H1 (cell line): ENCODE data around the gene SLC12A4. TPM values are rescaled to one million over a fixed set of nuclear protein-coding genes. Genes with fewer than 3 reads are reported as not detected.

Experiments
- CTCF ChIA-PET: fragments of 300-600 bp; sonication (Branson Sonifier 250); formaldehyde crosslinking; loops from one replicate; lab custom pipeline; 2021; ENCODE audit not compliant: partially characterized antibody; lab: Charles Lee
- POLR2A ChIA-PET: fragments of 300-600 bp; sonication (Branson Sonifier 250); formaldehyde crosslinking; loops from one replicate; lab custom pipeline; 2021; ENCODE audit warnings: inconsistent platforms; ENCODE audit not compliant: partially characterized antibody; lab: Charles Lee
- DNase-seq, 2 experiments: peaks; one replicate each; pipeline versions ENCODE4 v3.0.0 to v3.0.0-alpha.2; 2010 to 2022; ENCODE audit warnings: low spot score in 2 of 2, low read depth in 1 of 2, mixed read lengths in 1 of 2
- FAIRE-seq: peaks from 2 replicates; lab custom pipeline; 2011; peaks lifted over from hg19 to GRCh38; lab: Jason Lieb, UNC
- H2AFZ ChIP-seq: 2 replicates; pipeline ENCODE4 v1.8.1; 2012; ENCODE audit warnings: low read length, inconsistent platforms
- H2AK5ac ChIP-seq: 2 replicates; pipeline ENCODE4 v1.6.1; 2013; ENCODE audit warnings: low read depth, low read length
- H2BK120ac ChIP-seq: replicated peaks from 2 replicates; pipeline ENCODE3; 2013; ENCODE audit warnings: low read depth, low read length, inconsistent platforms
- H2BK12ac ChIP-seq: 2 replicates; pipeline ENCODE4 v1.6.1; 2013; ENCODE audit warnings: low read depth, low read length
- H2BK15ac ChIP-seq: 2 replicates; pipeline ENCODE4 v1.6.1; 2013; ENCODE audit warnings: low read length
- H2BK20ac ChIP-seq: 2 replicates; pipeline ENCODE4 v1.6.1; 2013; ENCODE audit warnings: low read length
- H2BK5ac ChIP-seq: 2 replicates; pipeline ENCODE4 v1.6.1; 2013; ENCODE audit warnings: low read depth, low read length
- H3K14ac ChIP-seq: 2 replicates; pipeline ENCODE4 v1.6.1; 2013; ENCODE audit warnings: inconsistent platforms; ENCODE audit not compliant: insufficient read length
- H3K18ac ChIP-seq: 2 replicates; pipeline ENCODE4 v1.6.1; 2013; ENCODE audit warnings: low read length; ENCODE audit errors: extremely low read depth
- H3K23ac ChIP-seq: 2 replicates; pipeline ENCODE4 v1.6.1; 2013; ENCODE audit warnings: inconsistent platforms; ENCODE audit not compliant: insufficient read length
- H3K23me2 ChIP-seq: 2 replicates; pipeline ENCODE4 v1.6.1; 2013; ENCODE audit warnings: low read depth, low read length
- H3K27ac ChIP-seq: 2 replicates; pipeline ENCODE4 v1.6.1; 2011; ENCODE audit warnings: low read depth, low read length, inconsistent platforms
- H3K27me3 ChIP-seq, 4 experiments: replicated peaks in 1 of 4; 1 replicate in 1 of 4; 2 replicates in 3 of 4; pipeline versions ENCODE4 v1.6.1 to v1.8.1; 2011 to 2013; ENCODE audit warnings: low read length in 3 of 4, mild to moderate bottlenecking in 3 of 4, inconsistent platforms in 2 of 4, mixed read lengths in 2 of 4, moderate library complexity in 1 of 4; ENCODE audit not compliant: control insufficient read depth in 3 of 4, insufficient read depth in 3 of 4; ENCODE audit errors: extremely low read depth in 1 of 4
- H3K36me3 ChIP-seq, 4 experiments: 2 replicates each; pipeline versions ENCODE4 v1.6.1 to v1.8.1; 2011 to 2013; ENCODE audit warnings: mild to moderate bottlenecking in 4 of 4, low read length in 3 of 4, moderate library complexity in 2 of 4, control low read depth in 1 of 4, inconsistent platforms in 1 of 4; ENCODE audit not compliant: insufficient read depth in 4 of 4, control insufficient read depth in 2 of 4
- H3K4ac ChIP-seq: replicated peaks from 2 replicates; pipeline ENCODE3; 2013; ENCODE audit warnings: low read length, low read depth, mixed read lengths, inconsistent platforms; ENCODE audit not compliant: insufficient read length
- H3K4me1 ChIP-seq, 4 experiments: replicated peaks in 1 of 4; 1 replicate in 1 of 4; 2 replicates in 3 of 4; pipeline versions ENCODE4 v1.6.1 to v1.8.1; 2011 to 2013; ENCODE audit warnings: low read length in 3 of 4, inconsistent platforms in 2 of 4, mixed read lengths in 1 of 4; ENCODE audit not compliant: insufficient read depth in 4 of 4, control insufficient read depth in 3 of 4
- H3K4me2 ChIP-seq, 2 experiments: 2 replicates each; pipeline versions ENCODE4 v1.6.1 to v1.8.1; 2011 to 2013; ENCODE audit warnings: low read depth in 2 of 2, low read length in 2 of 2, control low read depth in 1 of 2, inconsistent platforms in 1 of 2, mild to moderate bottlenecking in 1 of 2; ENCODE audit not compliant: insufficient read depth in 1 of 2
- H3K4me3 ChIP-seq, 4 experiments: fragments of 200-600, 300-600 bp in 1 of 4; sonication (generic), shearing (Covaris generic), sonication (Bioruptor Twin) in 1 of 4; 2 replicates each; pipeline versions ENCODE4 v1.5.1 to v1.8.1; 2011 to 2016; ENCODE audit warnings: low read length in 4 of 4, low read depth in 3 of 4, control low read depth in 2 of 4, inconsistent platforms in 2 of 4, mild to moderate bottlenecking in 2 of 4, mixed read lengths in 1 of 4, moderate library complexity in 1 of 4; ENCODE audit not compliant: insufficient read depth in 2 of 4; ENCODE audit errors: extremely low read depth in 1 of 4
- H3K56ac ChIP-seq: replicated peaks from 2 replicates; pipeline ENCODE3; 2013; ENCODE audit warnings: low read depth, mild to moderate bottlenecking, mixed read lengths, low read length, inconsistent platforms; ENCODE audit not compliant: insufficient read length
- H3K79me1 ChIP-seq: 2 replicates; pipeline ENCODE4 v1.6.1; 2013; ENCODE audit warnings: low read depth, low read length, control low read depth
- H3K79me2 ChIP-seq, 2 experiments: 2 replicates each; pipeline versions ENCODE4 v1.6.1 to v1.8.1; 2012 to 2013; ENCODE audit warnings: low read length in 2 of 2, mild to moderate bottlenecking in 2 of 2, inconsistent platforms in 1 of 2; ENCODE audit not compliant: insufficient read depth in 2 of 2, control insufficient read depth in 1 of 2
- H3K9ac ChIP-seq, 4 experiments: replicated peaks in 1 of 4; 1 replicate in 1 of 4; 2 replicates in 3 of 4; pipeline versions ENCODE4 v1.6.1 to v1.8.1; 2011 to 2013; ENCODE audit warnings: low read depth in 3 of 4, low read length in 3 of 4, control low read depth in 2 of 4, mild to moderate bottlenecking in 2 of 4, moderate library complexity in 2 of 4, inconsistent platforms in 1 of 4; ENCODE audit errors: extremely low read depth in 1 of 4
- H3K9me3 ChIP-seq, 2 experiments: 2 replicates each; pipeline versions ENCODE4 v1.6.1 to v1.8.1; 2012 to 2013; ENCODE audit warnings: mild to moderate bottlenecking in 2 of 2, moderate library complexity in 2 of 2, control low read depth in 1 of 2, inconsistent platforms in 1 of 2, low read depth in 1 of 2, low read length in 1 of 2, mixed read lengths in 1 of 2; ENCODE audit not compliant: insufficient read depth in 2 of 2
- H4K20me1 ChIP-seq, 2 experiments: replicated peaks in 1 of 2; 2 replicates each; pipeline versions ENCODE3 to v1.8.1; 2011 to 2013; ENCODE audit warnings: inconsistent platforms in 2 of 2, low read length in 2 of 2, mild to moderate bottlenecking in 1 of 2; ENCODE audit not compliant: insufficient read depth in 2 of 2, control insufficient read depth in 1 of 2
- H4K5ac ChIP-seq: 2 replicates; pipeline ENCODE4 v1.6.1; 2013; ENCODE audit warnings: low read length, low read depth, mixed read lengths, inconsistent platforms; ENCODE audit not compliant: insufficient read length
- H4K8ac ChIP-seq: 2 replicates; pipeline ENCODE4 v1.8.0; 2013; ENCODE audit warnings: mild to moderate bottlenecking, moderate library complexity, low read length, inconsistent platforms; ENCODE audit not compliant: insufficient read depth; ENCODE audit errors: extremely low read depth
- H4K91ac ChIP-seq: replicated peaks from 2 replicates; pipeline ENCODE3; 2013; ENCODE audit warnings: low read length, mixed read lengths, inconsistent platforms; ENCODE audit not compliant: insufficient read length
- POLR2AphosphoS5 ChIP-seq: IDR thresholded peaks from 2 replicates; pipeline ENCODE4 v1.6.1; 2011; ENCODE audit warnings: low read depth, low read length
- WGBS, 2 experiments: shearing (Covaris generic) in 1 of 2; methylation state at CpG; one replicate each; pipeline versions ENCODE4 v1.1.6 to v1.1.7; 2013 to 2015; ENCODE audit warnings: low lambda C conversion rate in 2 of 2, mixed read lengths in 2 of 2, inconsistent platforms in 1 of 2, low coverage in 1 of 2, missing lambda C conversion rate in 1 of 2; ENCODE audit not compliant: insufficient replicate concordance in 2 of 2, insufficient coverage in 1 of 2, insufficient read length in 1 of 2; ENCODE audit errors: extremely low coverage in 1 of 2, missing lambda C conversion rate in 1 of 2; 5-methylcytosine and 5-hydroxymethylcytosine counted together
- polyA plus RNA-seq, 7 experiments: library from polyadenylated mRNA; depleted of rRNA in 3 of 7; stranded (reverse) in 5 of 7; unstranded in 2 of 7; fragments of >200 nt in 5 of 7; fragments of 200-250 nt in 2 of 7; gene quantifications; 1 replicate in 5 of 7; 2 replicates in 1 of 7; 4 replicates in 1 of 7; pipeline versions ENCODE4 v1.2.1 to v1.2.3, GENCODE V29; 2011 to 2013; ENCODE audit warnings: missing spikeins in 2 of 7, mixed read lengths in 2 of 7
- total RNA-seq: library from RNA; stranded (reverse); fragmentation: NEBNext Ultra II Directional; extraction: Animal tissue kit (Norgen Biotek cat#: 25700); gene quantifications from 2 replicates; pipeline ENCODE4 v1.2.1, GENCODE V29; 2021
- TF ChIP-seq, protein P1 (sequence below), 3 experiments: IDR thresholded peaks; 1 replicate in 2 of 3; 2 replicates in 1 of 3; pipeline versions ENCODE4 v1.5.1 to v1.6.1; 2011; ENCODE audit warnings: low read length in 3 of 3, mild to moderate bottlenecking in 3 of 3, inconsistent platforms in 2 of 3, low read depth in 1 of 3, moderate library complexity in 1 of 3; ENCODE audit not compliant: insufficient read depth in 1 of 3; ENCODE audit errors: control extremely low read depth in 1 of 3

Gene SLC12A4
- total and polyA plus RNA-seq, 2 of the 8 experiments (the other 6 are each of a cell fraction or from before 2014, with no cell fraction given): 41.3 to 49.3 TPM

DNA sequence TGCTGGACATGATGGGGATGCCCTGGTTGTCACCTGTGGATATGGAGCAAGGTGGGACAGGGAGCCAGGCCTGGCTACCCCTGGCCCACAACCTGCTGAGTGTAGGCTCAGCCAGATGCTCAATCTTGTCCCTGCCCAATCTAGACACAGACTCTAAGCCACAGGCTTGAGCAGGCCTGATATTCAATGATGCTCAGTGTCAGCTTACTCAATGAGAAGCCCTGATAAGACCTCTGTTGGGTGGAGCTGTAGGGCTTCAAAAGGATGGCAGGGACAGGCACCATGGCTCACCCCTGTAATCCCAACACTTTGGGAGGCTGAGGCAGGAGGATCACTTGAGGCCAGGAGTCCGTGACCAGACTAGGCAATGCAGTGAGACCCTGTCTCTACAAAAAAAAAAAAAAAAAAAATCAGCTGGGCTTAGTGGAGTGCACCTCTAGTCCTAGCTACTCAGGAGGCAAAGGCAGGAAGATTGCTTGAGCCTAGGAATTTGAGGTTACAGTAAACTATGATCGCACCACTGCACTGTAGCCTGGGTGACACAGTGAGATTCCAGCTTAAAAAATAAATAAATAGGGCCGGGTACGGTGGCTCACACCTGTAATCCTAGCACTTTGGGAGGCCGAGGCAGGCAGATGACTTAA, 27.9 kb downstream of the SLC12A4 start:
- H4K20me1 ChIP-seq: peaks cover 9 to 25% of the 10 kb centered on the region in 2 experiments
- WGBS, 2 experiments: 97% methylated on average over 5 of the region's 5 CpGs; no CpG with 5 or more reads in 1 of the 2 experiments
- CTCF ChIA-PET: interaction anchor here (0.7 to 27.1 kb wide), 14 partner anchors 8 to 323 kb away, joined by 3 to 623 read pairs (median 8); partner anchors contain the start of genes CENPT, CTRL, EDC4 and NRN1L

More for the DNA sequence above, 27.9 kb downstream of the SLC12A4 start:
- H3K27me3 ChIP-seq: no peaks in the 10 kb centered on the region
- no peaks in the 10 kb centered on the region for H3K9me3 ChIP-seq
- no peak overlapping the region for H3K56ac ChIP-seq
- no peak overlapping the region for H4K5ac ChIP-seq
- no peak overlapping the region for H4K91ac ChIP-seq
- no peak overlapping the region for H3K14ac ChIP-seq
- H3K36me3 ChIP-seq: peaks cover 2 to 10% (median 6%) of the 10 kb centered on the region in 4 experiments; a peak in 6 of 8 replicates
- no peak overlapping the region for H2AK5ac ChIP-seq
- no peak overlapping the region for H3K4me2 ChIP-seq
- H2BK12ac ChIP-seq: no peak overlapping the region
- 0 out of 4 replicates have a peak, but pooled peaks cover 0 to 3% of the 10 kb centered on the region in 2 experiments for H3K79me2 ChIP-seq
- H3K9ac ChIP-seq: no peak overlapping the region
- DNase-seq: no peak
- no peak overlapping the region; the same call in 1 of the 2 replicates for H2BK5ac ChIP-seq
- peaks cover 10% of the 10 kb centered on the region; the same call in 1 of the 2 replicates for H3K23me2 ChIP-seq
- peaks cover 2% of the 10 kb centered on the region; the same call in 1 of the 2 replicates for H3K79me1 ChIP-seq
- no peak overlapping the region for H2BK120ac ChIP-seq
- no peak overlapping the region for H2BK15ac ChIP-seq
- no peak overlapping the region for H3K4me3 ChIP-seq
- H2AFZ ChIP-seq: no peak overlapping the region
- no peak overlapping the region for H3K23ac ChIP-seq
- H3K27ac ChIP-seq: no peak overlapping the region
- no peak for FAIRE-seq
- H3K4ac ChIP-seq: no peak overlapping the region
- peak; percentile 1; the same call in 1 of the 2 replicates for TF ChIP-seq POLR2AphosphoS5
- TF ChIP-seq, protein P1, sequence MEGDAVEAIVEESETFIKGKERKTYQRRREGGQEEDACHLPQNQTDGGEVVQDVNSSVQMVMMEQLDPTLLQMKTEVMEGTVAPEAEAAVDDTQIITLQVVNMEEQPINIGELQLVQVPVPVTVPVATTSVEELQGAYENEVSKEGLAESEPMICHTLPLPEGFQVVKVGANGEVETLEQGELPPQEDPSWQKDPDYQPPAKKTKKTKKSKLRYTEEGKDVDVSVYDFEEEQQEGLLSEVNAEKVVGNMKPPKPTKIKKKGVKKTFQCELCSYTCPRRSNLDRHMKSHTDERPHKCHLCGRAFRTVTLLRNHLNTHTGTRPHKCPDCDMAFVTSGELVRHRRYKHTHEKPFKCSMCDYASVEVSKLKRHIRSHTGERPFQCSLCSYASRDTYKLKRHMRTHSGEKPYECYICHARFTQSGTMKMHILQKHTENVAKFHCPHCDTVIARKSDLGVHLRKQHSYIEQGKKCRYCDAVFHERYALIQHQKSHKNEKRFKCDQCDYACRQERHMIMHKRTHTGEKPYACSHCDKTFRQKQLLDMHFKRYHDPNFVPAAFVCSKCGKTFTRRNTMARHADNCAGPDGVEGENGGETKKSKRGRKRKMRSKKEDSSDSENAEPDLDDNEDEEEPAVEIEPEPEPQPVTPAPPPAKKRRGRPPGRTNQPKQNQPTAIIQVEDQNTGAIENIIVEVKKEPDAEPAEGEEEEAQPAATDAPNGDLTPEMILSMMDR (IDR thresholded peaks at IDR 0.05; ENCODE audit: control extremely low read depth in 1 of 3, insufficient read depth in 1 of 3, low read depth in 1 of 3, low read length in 3 of 3): no peak
- no peak overlapping the region for H4K8ac ChIP-seq
- POLR2A ChIA-PET: interaction anchor here (0.6 to 6.8 kb wide), 9 partner anchors 11 to 268 kb away, joined by 3 to 31 read pairs (median 5); partner anchors contain the start of genes CTRL, DDX28, DUS2 and NRN1L
- H3K4me1 ChIP-seq: peaks cover 0 to 6% (median 2%) of the 10 kb centered on the region in 4 experiments; a peak in 5 of 7 replicates
- H2BK20ac ChIP-seq: no peak overlapping the region
- H3K18ac ChIP-seq: no peak overlapping the region
